Gastrocnemius medialis (tissue), 4 donors: ENCODE data around the gene HSH2D. TPM values are rescaled to one million over a fixed set of nuclear protein-coding genes. Genes with fewer than 3 reads are reported as not detected.
"Not testable (repeated sequence)": the region's sequence is repeated elsewhere in the genome, so short reads cannot be mapped to it uniquely, and the experiment has no call there.

Experiments
- ATAC-seq, 2 donors: fragments of 150-250 bp; one replicate each; pipeline ENCODE4 v1.9.1; 2016
- DNase-seq, 2 donors: peaks; one replicate each; pipeline ENCODE4 v3.0.0-alpha.2; 2019
- H3K27ac ChIP-seq, 4 donors: fragments of 200-600 bp; sonication (generic); 1 replicate in 1 of 4; 2 replicates in 3 of 4; pipeline ENCODE4 v1.5.1; 2016 to 2018; ENCODE audit warnings: mild to moderate bottlenecking in 2 of 4, moderate library complexity in 1 of 4
- H3K27me3 ChIP-seq, 3 donors: fragments of 200-600 bp; sonication (generic) in 2 of 3; 1 replicate in 1 of 3; 2 replicates in 2 of 3; pipeline versions ENCODE4 v1.5.1 to v1.6.0; 2016 to 2019; ENCODE audit warnings: mild to moderate bottlenecking in 1 of 3, moderate library complexity in 1 of 3
- H3K36me3 ChIP-seq, 2 donors: fragments of 200-600 bp; sonication (generic) in 1 of 2; one replicate each; pipeline ENCODE4 v1.5.1; 2017 to 2018
- H3K4me1 ChIP-seq, 2 donors: fragments of 200-600 bp; sonication (generic) in 1 of 2; one replicate each; pipeline ENCODE4 v1.5.1; 2016 to 2017; ENCODE audit warnings: mild to moderate bottlenecking in 2 of 2
- H3K4me3 ChIP-seq, 4 donors: fragments of 200-600 bp; sonication (generic) in 3 of 4; 1 replicate in 1 of 4; 2 replicates in 3 of 4; pipeline ENCODE4 v1.5.1; 2016 to 2019; ENCODE audit warnings: mild to moderate bottlenecking in 2 of 4
- H3K9me3 ChIP-seq, 3 donors: fragments of 200-600 bp; sonication (generic) in 2 of 3; 1 replicate in 1 of 3; 2 replicates in 2 of 3; pipeline ENCODE4 v1.5.1; 2016 to 2019
- POLR2A ChIP-seq, 2 donors: fragments of 450-650 bp; IDR thresholded peaks; one replicate each; pipeline ENCODE4 v1.6.1; 2017; ENCODE audit warnings: antibody characterized with exemption in 2 of 2, mild to moderate bottlenecking in 2 of 2, moderate library complexity in 2 of 2
- in situ Hi-C, 4 donors: fragments of 200-750 bp; cut with MboI; loops; one replicate each; pipeline versions ENCODE4 v1.15.0 to v1.8.0; 2017; ENCODE audit warnings: low sequenced_read_pairs in 4 of 4
- intact Hi-C: fragments of 100-400 bp; cut with DNase I; formaldehyde crosslinking; loops from one replicate; pipeline ENCODE4 v1.15.1; 2023; ENCODE audit warnings: low total_unique reads
- total RNA-seq, 4 donors: library from RNA; depleted of rRNA; stranded (reverse); fragments of >200 nt; gene quantifications; one replicate each; pipeline versions ENCODE4 v1.1.0 to v1.2.3, GENCODE V29; 2016
- TF ChIP-seq, protein P1 (sequence below), 5 experiments: fragments of 450-650 bp in 3 of 5; fragments of 200-600 bp in 2 of 5; sonication (generic) in 2 of 5; IDR thresholded peaks in 4 of 5; conservative IDR thresholded peaks in 1 of 5; 1 replicate in 4 of 5; 2 replicates in 1 of 5; pipeline ENCODE4 v1.5.1; 2016 to 2019; ENCODE audit warnings: antibody characterized with exemption in 5 of 5, mild to moderate bottlenecking in 3 of 5, moderate library complexity in 3 of 5

HSH2D gene
- total RNA-seq, 4 donors from 2014 or later: not detected

DNA sequence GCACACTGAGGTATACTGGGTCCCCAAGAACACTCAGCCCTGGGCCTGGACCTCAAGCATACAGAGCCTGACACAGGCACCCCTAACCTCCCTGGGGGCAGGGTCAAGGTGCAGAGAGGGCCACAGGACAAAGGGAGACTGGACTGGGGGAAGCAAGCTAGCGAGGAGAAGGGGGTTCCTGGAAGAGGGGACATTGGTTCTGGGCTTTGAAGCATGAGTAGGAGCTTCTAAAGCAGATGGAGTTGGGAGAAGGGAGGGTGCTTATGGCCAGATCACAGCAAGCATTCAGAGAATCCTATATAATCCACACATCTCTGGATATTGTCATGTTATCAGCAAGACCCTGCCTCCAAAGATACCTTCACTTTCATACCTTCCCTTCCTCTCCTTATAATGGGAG is 26.6 kb downstream of the HSH2D start:
- Histone ChIP-seq H3K27me3 (no peaks in the 10 kb centered on the region), H3K36me3 (no peaks in the 10 kb centered on the region), H3K4me1 (no peaks in the 10 kb centered on the region), H3K4me3 (no peak overlapping the region), H3K27ac (no peak overlapping the region), H3K9me3 (no peaks in the 10 kb centered on the region)
- intact Hi-C loops (no loop called here), in situ Hi-C loops (loop anchor here in 2 of 4 donors (25.0 kb wide), 2 partner anchors 558 to 583 kb away; partner anchors contain the start of gene CYP4F8 (in 1 of the 2))
- no peak for ATAC-seq
- no peak for DNase-seq
- no peak for TF ChIP-seq POLR2A (IDR thresholded peaks at IDR 0.05)
- TF ChIP-seq, protein P1, sequence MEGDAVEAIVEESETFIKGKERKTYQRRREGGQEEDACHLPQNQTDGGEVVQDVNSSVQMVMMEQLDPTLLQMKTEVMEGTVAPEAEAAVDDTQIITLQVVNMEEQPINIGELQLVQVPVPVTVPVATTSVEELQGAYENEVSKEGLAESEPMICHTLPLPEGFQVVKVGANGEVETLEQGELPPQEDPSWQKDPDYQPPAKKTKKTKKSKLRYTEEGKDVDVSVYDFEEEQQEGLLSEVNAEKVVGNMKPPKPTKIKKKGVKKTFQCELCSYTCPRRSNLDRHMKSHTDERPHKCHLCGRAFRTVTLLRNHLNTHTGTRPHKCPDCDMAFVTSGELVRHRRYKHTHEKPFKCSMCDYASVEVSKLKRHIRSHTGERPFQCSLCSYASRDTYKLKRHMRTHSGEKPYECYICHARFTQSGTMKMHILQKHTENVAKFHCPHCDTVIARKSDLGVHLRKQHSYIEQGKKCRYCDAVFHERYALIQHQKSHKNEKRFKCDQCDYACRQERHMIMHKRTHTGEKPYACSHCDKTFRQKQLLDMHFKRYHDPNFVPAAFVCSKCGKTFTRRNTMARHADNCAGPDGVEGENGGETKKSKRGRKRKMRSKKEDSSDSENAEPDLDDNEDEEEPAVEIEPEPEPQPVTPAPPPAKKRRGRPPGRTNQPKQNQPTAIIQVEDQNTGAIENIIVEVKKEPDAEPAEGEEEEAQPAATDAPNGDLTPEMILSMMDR (IDR thresholded peaks at IDR 0.05 in 4 of 5, conservative IDR thresholded peaks at IDR 0.05 in 1 of 5): no peak

DNA sequence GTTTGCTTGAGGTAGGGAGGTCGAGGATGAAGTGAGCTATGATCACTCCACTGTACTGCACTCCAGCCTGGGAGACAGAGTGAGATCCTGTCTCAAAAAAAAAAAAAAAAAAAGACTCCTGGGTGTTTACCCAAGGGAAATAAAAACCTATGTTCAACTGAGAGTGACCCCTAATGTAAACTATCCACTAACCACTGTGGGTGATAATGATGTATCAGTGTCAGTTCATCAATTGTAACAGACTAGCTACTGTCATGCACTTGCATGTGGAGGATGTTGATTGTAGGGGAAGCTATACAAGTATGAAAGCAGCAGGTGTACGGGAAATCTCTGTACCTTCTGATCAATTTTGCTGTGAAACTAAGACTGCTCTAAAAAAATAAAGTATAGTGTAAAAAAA is 32.5 kb downstream of the HSH2D start:
- in situ Hi-C loops: loop anchor here (5.0 to 25.0 kb wide), 3 partner anchors 134 to 589 kb away; no protein-coding TSS in a partner anchor
- DNase-seq (no peak), ATAC-seq (no peak)
- TF ChIP-seq, protein P1 (IDR thresholded peaks at IDR 0.05 in 4 of 5, conservative IDR thresholded peaks at IDR 0.05 in 1 of 5): no peak
- TF ChIP-seq POLR2A (IDR thresholded peaks at IDR 0.05): no peak
- intact Hi-C loops: no loop called here
- Histone ChIP-seq H3K27ac (no peak overlapping the region), H3K4me3 (no peak overlapping the region), H3K27me3 (peaks cover 0 to 7% (median 2%) of the 10 kb centered on the region in 3 donors), H3K9me3 (no peaks in the 10 kb centered on the region), H3K4me1 (no peaks in the 10 kb centered on the region), H3K36me3 (no peaks in the 10 kb centered on the region)

DNA sequence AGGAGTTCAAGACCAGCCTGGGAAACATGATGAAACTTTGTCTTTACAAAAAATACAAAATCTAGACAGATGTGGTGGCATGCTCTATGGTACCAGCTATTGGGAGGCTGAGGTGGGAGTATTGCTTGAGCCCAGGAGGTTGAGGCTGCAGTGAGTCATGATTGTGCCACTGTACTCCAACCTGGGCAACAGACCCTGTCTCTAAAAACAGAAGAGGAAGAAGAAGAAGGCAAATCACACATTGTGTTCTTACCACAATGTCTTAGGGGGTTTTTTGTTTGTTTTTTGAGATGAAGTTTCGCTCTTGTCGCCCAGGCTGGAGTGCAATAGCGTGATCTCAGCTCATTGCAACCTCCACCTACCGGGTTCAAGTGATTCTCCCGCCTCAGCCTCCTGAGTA is 35.4 kb downstream of the HSH2D start:
- H3K4me1 ChIP-seq, ATAC-seq, H3K36me3 ChIP-seq, intact Hi-C loops, H3K4me3 ChIP-seq, H3K27ac ChIP-seq, DNase-seq, H3K27me3 ChIP-seq, H3K9me3 ChIP-seq: not testable (repeated sequence)
- in situ Hi-C loops: loop anchor here (5.0 to 25.0 kb wide), 3 partner anchors 137 to 592 kb away; no protein-coding TSS in a partner anchor

DNA sequence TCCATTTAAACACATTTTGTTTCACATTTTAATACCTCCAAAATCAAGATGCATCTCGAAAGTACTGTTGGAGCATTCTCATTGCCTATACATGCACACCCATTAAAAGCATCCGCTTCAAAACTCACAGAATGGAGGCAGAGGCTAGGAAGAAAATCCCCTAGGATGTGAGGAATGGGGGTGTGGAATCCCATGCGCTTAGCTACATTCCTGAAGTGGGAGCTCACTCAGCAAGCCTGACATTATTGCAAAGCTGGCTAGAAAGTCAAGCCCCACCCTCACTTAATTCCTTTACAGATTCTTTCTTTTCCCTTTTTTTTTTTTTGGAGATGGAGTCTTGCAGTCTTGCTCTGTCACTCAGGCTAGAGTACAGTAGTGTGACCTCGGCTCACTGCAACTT is 37.1 kb downstream of the HSH2D start:
- DNase-seq: no peak
- TF ChIP-seq POLR2A (IDR thresholded peaks at IDR 0.05): no peak
- TF ChIP-seq, protein P1 (IDR thresholded peaks at IDR 0.05 in 4 of 5, conservative IDR thresholded peaks at IDR 0.05 in 1 of 5): no peak
- intact Hi-C loops (loop anchor here (10.0 kb wide), 1 partner anchor 1056 kb away; a partner anchor contains a TSS), in situ Hi-C loops (loop anchor here in 3 of 4 donors (25.0 kb wide), 2 partner anchors 143 to 593 kb away; no protein-coding TSS in a partner anchor)
- no peak overlapping the region for H3K4me3 ChIP-seq
- H3K27me3 ChIP-seq: peaks cover 0 to 7% (median 5%) of the 10 kb centered on the region in 3 donors
- no peaks in the 10 kb centered on the region for H3K9me3 ChIP-seq
- H3K4me1 ChIP-seq: no peaks in the 10 kb centered on the region
- H3K27ac ChIP-seq: no peak overlapping the region
- no peak for ATAC-seq
- H3K36me3 ChIP-seq: no peaks in the 10 kb centered on the region

DNA sequence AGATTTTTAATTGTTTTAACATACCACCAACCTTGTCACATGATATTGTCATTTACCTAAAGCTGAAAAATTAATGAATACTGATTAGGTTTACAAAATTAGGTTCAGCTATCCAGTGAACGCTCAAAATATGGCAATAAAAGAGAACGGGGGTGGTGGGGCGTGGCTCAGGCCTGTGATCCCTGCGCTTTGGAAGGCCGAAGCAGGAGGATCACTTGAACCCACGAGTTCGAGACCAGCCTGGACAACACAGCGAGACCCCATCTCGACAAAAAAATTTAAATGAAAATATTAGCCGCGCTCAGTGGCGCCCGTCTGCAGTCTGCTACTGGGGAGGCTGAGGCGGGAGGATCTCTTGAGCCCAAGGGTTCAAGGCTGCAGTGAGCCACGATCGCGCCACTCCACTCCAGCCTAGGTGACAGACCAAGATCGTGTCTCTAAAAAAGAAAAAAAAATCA is 41.2 kb downstream of the HSH2D start:
- DNase-seq: no peak
- intact Hi-C loops: loop anchor here (1.0 to 10.0 kb wide), 3 partner anchors 13 to 1060 kb away; partner anchors contain the start of genes AP1M1 and RAB8A
- H3K27ac ChIP-seq: peak overlapping the region; percentile 53 to 88 (median 86)
- peaks cover 0 to 15% of the 10 kb centered on the region in 2 donors for H3K36me3 ChIP-seq
- H3K4me1 ChIP-seq: peaks cover 10 to 11% of the 10 kb centered on the region in 2 donors
- in situ Hi-C loops: loop anchor here in 3 of 4 donors (5.0 to 25.0 kb wide), 3 partner anchors 142 to 597 kb away; no protein-coding TSS in a partner anchor
- no peak for ATAC-seq
- no peaks in the 10 kb centered on the region for H3K9me3 ChIP-seq
- H3K4me3 ChIP-seq: peak overlapping the region; percentile 83 to 95 (median 92)
- H3K27me3 ChIP-seq: peaks cover 0 to 5% (median 2%) of the 10 kb centered on the region in 3 donors
- TF ChIP-seq, protein P1 (IDR thresholded peaks at IDR 0.05 in 4 of 5, conservative IDR thresholded peaks at IDR 0.05 in 1 of 5): no peak
- no peak for TF ChIP-seq POLR2A (IDR thresholded peaks at IDR 0.05)
